NCI-H524 treated with DMSO at 0.1 percent for 48 hours (cell line): ENCODE results near the gene LMTK2.

Experiments
- DNase-seq: peaks from one replicate; lab custom pipeline; 2025; lab: John Stamatoyannopoulos, UW

LMTK2 gene

GRCh38 chr7:98203261-98203963 lies 96.8 kb downstream of the LMTK2 start:
- no peak for DNase-seq

GRCh38 chr7:98203964-98204605 lies 97.4 kb downstream of the LMTK2 start:
- DNase-seq, result no peak

- no peak for DNase-seq
Measured at GRCh38 chr7:98204670-98205069, 98.0 kb downstream of the LMTK2 start.

DNA sequence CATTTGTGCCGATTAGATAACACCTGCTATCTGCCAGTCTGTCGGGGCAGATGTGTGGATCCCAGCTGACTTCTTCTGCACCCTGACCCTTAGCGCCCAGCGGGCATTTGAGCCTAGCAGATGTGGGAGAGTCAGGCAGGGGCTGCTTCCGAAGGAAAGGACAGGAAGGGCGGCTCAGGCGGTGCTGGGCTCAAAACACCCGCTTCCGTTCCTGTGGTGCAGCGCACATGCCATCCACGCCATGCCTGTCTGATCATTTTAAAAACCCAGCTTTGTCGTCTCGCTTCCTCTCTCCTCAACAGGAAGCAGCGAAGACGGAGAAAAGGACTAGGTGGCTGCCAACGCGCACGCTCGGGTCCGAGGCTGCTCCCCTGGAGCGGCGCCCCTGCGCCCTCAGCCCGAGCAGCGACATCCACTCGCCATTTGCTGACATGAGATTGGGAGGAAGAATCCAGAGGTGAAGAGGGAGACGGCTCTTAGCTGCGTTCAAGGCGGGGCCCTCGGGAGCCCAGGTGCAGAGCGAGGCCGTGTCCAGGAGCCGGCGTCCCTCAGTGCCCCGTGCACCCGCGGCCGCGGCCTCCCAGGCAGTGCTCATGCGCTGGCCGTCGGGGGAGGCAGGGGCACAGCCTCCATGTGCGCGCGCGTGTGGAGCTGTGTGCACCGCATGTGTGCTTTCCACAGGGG lies 98.6 kb downstream of the LMTK2 start:
- DNase-seq, result no peak

- DNase-seq, result no peak
Measured at GRCh38 chr7:98206451-98207330, 100.0 kb downstream of the LMTK2 start.

DNA sequence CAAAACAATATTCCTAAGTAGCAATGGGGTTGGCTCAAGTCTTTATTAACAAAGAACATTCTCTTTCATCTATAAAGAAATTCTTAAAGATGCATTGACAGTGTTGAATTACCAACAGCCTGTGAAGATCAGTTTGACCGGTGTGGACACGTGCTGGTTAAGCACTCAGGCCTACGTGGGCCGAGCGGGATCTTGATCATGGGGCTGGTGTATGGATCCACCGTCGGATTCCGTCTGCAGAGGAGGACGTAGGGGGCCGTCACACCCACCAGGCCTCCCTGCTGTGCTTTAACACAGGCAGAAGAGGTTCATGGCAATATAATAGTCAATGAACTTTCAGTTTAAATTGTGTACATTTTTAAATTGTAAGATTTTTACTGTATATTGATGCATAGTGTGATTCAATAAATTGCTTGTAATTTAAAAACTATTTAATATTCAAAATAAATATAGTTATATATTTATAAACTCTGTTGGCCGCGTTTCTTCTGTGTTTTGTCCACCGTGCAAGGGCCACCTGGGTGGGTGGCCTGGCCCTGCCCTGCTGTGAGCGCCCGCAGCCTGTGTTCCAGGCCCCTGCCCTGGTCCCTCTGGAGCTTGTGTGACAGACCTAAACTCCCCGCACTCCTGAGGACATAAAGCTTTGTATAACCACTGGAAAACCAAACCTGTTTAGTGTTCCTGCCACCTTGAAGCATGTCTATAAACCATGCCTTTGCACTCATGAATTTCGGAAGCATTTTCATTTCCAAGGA lies 102.7 kb downstream of the LMTK2 start:
- DNase-seq, result no peak

GRCh38 chr7:98210513-98211220 lies 104.0 kb downstream of the LMTK2 start:
- no peak for DNase-seq

DNA sequence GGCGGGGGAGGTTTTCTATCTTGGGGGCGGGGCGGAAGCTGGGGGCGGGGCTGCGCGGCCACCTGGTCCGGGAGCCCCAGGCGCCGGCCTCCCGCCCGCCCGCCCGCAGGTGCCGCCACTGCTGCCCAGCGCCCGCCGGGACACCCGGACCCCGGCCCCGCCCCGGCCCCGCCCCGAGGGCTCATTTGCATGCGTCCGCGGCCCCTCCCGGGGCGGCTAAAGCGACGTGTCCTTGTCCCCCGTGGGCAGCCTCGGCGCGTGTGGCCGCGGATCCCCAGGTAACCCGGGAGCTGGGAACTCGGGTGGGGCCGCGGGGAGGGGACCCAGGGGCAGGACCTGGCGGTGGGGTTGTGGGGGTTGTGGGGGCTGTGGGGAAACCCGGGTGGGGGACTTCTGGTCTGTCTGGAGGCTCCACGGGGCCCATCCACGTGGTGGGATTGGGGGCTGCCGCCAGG lies 104.6 kb downstream of the LMTK2 start, which contains the start of gene BHLHA15:
TSS of gene BHLHA15 (plus strand) at position 219 of the 455 bp plus-strand sequence. CDS start 871 bp downstream, outside the sequence.
- DNase-seq, result no peak

DNA sequence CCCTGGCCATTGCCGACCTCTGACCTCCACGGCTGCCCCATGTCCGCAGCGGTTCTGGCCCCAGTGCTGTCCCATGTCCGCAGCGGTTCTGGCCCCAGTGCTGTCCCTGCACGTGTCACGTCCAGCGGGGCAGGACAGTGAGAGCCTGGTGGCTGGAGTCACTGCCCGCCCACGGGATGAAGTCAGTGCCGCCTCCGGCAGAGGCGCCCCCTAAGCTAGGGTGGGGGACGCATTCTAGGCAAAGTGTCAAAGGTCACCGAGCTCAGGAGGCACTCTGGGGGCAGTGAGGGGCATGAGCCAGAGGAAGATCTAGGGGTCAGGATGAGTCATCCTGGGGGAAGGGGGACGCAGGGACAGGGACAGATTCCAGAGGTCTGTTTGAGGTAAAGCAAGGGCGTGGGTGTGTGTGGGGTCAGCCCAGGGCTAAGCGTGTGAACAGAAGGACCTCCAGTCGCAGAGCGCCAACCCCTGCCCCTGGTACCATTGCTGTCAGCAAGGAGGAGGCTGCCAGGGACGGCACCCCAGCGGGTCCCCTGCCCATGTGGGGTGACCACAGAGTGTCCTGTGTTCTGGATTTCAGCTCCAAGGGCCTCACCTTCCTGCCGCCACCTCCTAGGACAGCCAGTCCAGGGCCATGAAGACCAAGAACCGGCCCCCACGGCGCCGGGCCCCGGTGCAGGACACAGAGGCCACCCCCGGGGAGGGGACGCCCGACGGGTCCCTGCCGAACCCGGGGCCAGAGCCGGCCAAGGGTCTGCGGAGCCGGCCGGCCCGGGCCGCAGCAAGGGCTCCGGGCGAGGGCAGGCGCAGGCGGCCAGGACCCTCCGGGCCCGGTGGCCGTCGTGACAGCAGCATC lies 105.2 kb downstream of the LMTK2 start:
- DNase-seq, result no peak

DNA sequence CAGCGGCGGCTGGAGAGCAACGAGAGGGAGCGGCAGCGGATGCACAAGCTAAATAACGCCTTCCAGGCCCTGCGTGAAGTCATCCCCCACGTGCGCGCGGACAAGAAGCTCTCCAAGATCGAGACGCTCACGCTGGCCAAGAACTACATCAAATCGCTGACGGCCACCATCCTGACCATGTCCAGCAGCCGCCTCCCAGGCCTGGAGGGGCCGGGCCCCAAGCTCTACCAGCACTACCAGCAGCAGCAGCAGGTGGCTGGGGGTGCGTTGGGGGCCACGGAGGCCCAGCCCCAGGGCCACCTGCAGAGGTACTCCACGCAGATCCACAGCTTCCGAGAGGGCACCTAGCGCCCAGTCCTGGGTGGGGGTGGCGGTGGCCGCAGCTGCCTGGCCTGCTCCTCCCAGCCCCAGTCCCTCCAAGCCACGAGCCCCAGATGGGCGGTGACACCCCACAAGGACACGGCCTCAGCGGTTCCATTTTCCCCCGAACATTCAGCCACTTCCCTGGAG lies 105.9 kb downstream of the LMTK2 start:
- DNase-seq, result no peak

DNA sequence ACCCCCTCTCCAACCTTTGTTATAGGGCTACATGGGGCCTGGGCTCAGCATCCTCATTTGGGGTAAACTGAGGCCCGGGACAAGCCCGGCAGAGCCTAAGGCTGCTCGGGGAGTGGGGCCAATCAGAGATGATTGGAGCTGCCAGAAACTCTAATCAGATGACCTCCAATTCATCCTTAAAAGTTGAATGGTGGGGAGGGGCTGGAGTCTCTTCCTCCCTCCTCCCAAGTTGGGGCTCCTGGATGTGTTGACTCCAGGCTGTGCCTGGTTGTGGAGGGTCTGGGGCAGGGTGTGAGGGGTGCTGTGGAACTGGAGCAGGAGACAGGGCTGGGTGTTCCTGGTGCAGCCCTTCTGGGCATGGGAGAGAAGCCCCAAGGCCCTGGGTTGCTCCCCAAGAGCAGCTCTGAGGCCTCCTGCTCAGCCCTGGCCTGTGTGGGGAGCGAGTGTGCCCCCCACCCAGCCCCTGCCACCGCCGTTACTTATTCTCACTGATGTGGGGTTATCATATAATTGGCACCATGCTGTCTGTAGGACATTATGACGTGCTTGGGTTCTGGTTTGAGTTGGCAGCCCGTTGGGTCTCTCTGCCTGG lies 106.7 kb downstream of the LMTK2 start:
- DNase-seq, result no peak

GRCh38 chr7:98213888-98214810 lies 107.5 kb downstream of the LMTK2 start:
- no peak for DNase-seq

GRCh38 chr7:98214811-98215321 lies 108.2 kb downstream of the LMTK2 start:
- DNase-seq, result no peak

DNA sequence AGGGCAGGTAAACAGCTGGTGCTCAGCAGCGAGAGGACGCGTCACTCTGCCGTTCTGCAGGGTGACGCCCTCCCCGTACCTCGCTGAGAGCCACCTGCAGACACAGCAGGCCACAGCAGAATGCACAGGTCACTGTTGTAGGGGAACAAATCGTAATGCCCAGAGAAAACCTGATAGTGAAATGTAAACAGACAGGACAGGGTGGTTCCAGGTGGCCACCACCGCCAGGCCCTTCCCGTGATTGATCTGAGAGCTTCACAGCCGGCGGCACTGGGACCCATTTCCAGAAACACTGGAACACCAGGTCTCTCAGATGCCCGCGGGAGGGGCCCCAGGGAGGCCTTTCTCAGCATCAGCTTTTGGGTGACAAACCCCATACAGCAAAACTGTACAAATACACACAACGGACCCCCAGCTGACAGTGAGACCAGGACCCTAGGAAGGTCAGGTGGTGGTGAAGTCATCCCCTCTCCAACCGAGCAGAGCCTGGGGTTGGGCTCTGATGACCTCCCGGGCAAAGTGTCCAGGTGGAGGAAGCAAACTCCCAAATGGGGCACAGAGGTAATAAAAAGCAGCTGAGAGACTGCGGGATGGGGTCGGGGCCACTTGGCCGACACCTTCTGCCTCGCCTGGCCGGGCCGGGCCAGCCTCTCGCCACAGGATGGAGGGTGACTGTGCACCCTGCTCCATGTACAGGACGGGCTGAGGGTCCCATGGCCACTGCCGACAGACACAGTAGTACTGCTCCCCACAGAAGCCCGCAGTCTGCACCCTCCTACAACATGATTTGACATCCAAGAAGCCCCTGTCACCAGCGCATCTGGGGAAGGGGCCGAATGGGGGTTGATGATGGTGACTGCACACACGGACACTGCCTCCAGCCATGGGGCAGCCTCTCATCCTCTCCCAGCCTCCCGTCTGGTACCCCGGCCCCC lies 109.2 kb downstream of the LMTK2 start:
- DNase-seq, result no peak

- DNase-seq, result no peak
Measured at GRCh38 chr7:98216941-98217622, 110.4 kb downstream of the LMTK2 start.
